Measurements from ENCODE around the gene NRK. TPM values are rescaled to one million over a fixed set of nuclear protein-coding genes. Genes with fewer than 3 reads are reported as not detected.

The NRK gene
- total and polyA plus RNA-seq, 3 experiments from 2014 or later = not detected

DNA sequence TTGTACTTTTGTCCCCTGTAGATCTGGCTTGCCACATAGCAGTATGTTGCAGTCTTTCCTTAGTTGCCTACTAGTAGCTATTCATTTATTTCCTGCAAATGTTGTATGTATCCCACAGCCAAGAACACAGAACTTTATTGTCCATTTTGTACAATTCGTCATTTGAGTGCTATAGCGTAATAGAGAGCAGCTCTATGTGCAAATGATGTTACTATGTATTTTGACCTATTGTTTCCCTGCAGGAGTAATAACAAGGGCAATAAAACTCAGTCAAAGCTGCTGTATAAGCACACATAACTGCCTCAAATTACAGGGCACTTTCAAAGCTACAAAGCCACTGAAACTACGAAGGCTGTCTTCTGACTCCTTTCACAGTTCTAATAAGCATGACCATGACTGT lies 48.1 kb downstream of the NRK start:
- Mint-ChIP-seq H3K4me3 (no peak overlapping the region), H3K36me3 (no peaks in the 10 kb centered on the region), H3K9me3 (peaks cover 0 to 3% (median 0%) of the 10 kb centered on the region in 5 donors), H3K4me1 (no peaks in the 10 kb centered on the region), H3K27me3 (peaks cover 0 to 2% of the 10 kb centered on the region in 2 donors), H3K27ac (no peak overlapping the region)
- DNase-seq = no peak
- no peak overlapping the region for H3K27ac ChIP-seq (ENCODE audit: low read depth, low read length)
- no peaks in the 10 kb centered on the region for H3K36me3 ChIP-seq (ENCODE audit: insufficient read depth, low read length)
- no peaks in the 10 kb centered on the region for H3K27me3 ChIP-seq (ENCODE audit: insufficient read depth, low read length, poor library complexity, severe bottlenecking)
- CTCF ChIA-PET = no interaction called here
- H3K4me1 ChIP-seq (ENCODE audit: insufficient read depth, low read length) = no peaks in the 10 kb centered on the region
- no peak overlapping the region for H3K4me3 ChIP-seq (ENCODE audit: low read length)
- POLR2A ChIA-PET = no interaction called here
- H3K9me3 ChIP-seq (ENCODE audit: low read length) = no peaks in the 10 kb centered on the region

- no peak overlapping the region for H3K27ac ChIP-seq (ENCODE audit: low read depth, low read length)
- no peaks in the 10 kb centered on the region for H3K4me1 Mint-ChIP-seq
- H3K4me3 ChIP-seq (ENCODE audit: low read length) = no peak overlapping the region
- H3K9me3 Mint-ChIP-seq = peaks cover 0 to 3% (median 0%) of the 10 kb centered on the region in 5 donors
- DNase-seq = no peak
- H3K27ac Mint-ChIP-seq = no peak overlapping the region
- H3K4me3 Mint-ChIP-seq = no peak overlapping the region
- CTCF ChIA-PET = no interaction called here
- H3K36me3 Mint-ChIP-seq = no peaks in the 10 kb centered on the region
- H3K36me3 ChIP-seq (ENCODE audit: insufficient read depth, low read length) = no peaks in the 10 kb centered on the region
- peaks cover 0 to 4% of the 10 kb centered on the region in 2 donors for H3K27me3 Mint-ChIP-seq
- H3K27me3 ChIP-seq (ENCODE audit: insufficient read depth, low read length, poor library complexity, severe bottlenecking) = no peaks in the 10 kb centered on the region
- no peaks in the 10 kb centered on the region for H3K9me3 ChIP-seq (ENCODE audit: low read length)
- H3K4me1 ChIP-seq (ENCODE audit: insufficient read depth, low read length) = no peaks in the 10 kb centered on the region
- POLR2A ChIA-PET = no interaction called here
These were observed 50.6 kb downstream of the NRK start for GRCh38 chrX:105872941-105873340.

DNA sequence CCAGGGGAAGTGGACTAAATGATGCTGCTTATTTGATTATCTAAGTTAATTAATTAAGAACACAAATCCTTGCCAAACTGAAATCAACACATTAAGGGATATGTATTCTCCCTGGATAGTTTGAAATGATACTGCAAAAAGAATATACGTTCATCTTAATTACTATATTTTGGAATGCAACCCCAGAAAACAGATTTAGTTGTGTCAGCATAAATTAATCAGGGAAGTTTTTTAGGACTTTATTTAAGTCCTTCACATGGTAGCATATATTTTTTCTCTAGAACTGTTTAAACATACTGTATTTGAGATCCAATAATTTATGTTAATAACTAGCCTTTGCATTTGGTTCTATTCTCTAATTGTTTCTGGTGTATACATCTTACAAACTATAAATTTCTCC lies 52.5 kb downstream of the NRK start:
- ChIA-PET CTCF (no interaction called here), POLR2A (no interaction called here)
- no peak overlapping the region for H3K4me3 ChIP-seq (ENCODE audit: low read length)
- Mint-ChIP-seq H3K27ac (no peak overlapping the region), H3K9me3 (peaks cover 0 to 3% (median 0%) of the 10 kb centered on the region in 5 donors), H3K36me3 (no peaks in the 10 kb centered on the region), H3K4me1 (no peaks in the 10 kb centered on the region), H3K4me3 (no peak overlapping the region), H3K27me3 (peaks cover 0 to 4% of the 10 kb centered on the region in 2 donors)
- H3K27me3 ChIP-seq (ENCODE audit: insufficient read depth, low read length, poor library complexity, severe bottlenecking) = no peaks in the 10 kb centered on the region
- H3K36me3 ChIP-seq (ENCODE audit: insufficient read depth, low read length) = no peaks in the 10 kb centered on the region
- H3K4me1 ChIP-seq (ENCODE audit: insufficient read depth, low read length) = no peaks in the 10 kb centered on the region
- DNase-seq = no peak
- no peak overlapping the region for H3K27ac ChIP-seq (ENCODE audit: low read depth, low read length)
- no peaks in the 10 kb centered on the region for H3K9me3 ChIP-seq (ENCODE audit: low read length)

GRCh38 chrX:105876658-105877057 lies 54.3 kb downstream of the NRK start:
- Mint-ChIP-seq H3K27ac (no peak overlapping the region), H3K4me1 (no peaks in the 10 kb centered on the region)
- POLR2A ChIA-PET = no interaction called here

DNA sequence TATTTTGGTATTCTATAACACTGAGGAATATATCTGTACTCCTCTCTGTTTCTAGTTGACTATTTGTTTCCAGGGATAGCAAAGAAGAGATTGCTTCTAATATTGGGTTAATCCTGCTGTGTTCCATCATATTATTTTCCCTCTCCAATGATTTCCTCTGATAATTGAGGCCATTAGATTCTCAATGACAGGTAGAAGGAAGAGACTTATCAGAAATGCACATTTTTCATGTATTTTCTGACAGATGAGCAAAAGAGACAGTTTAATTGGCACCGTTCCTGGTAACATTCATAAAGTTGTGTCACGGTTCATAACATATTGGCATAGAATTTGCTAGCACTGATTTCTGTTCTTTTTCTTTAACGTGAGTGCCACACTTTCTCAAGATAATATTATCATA lies 58.2 kb downstream of the NRK start:
- Histone ChIP-seq H3K36me3 (ENCODE audit: insufficient read depth, low read length) (no peaks in the 10 kb centered on the region), H3K4me3 (ENCODE audit: low read length) (no peak overlapping the region), H3K4me1 (ENCODE audit: insufficient read depth, low read length) (no peaks in the 10 kb centered on the region), H3K9me3 (ENCODE audit: low read length) (no peaks in the 10 kb centered on the region), H3K27ac (ENCODE audit: low read depth, low read length) (no peak overlapping the region), H3K27me3 (ENCODE audit: insufficient read depth, low read length, poor library complexity, severe bottlenecking) (no peaks in the 10 kb centered on the region)
- Mint-ChIP-seq H3K4me3 (no peak overlapping the region), H3K9me3 (no peaks in the 10 kb centered on the region), H3K27me3 (peaks cover 0 to 1% of the 10 kb centered on the region in 2 donors), H3K4me1 (no peaks in the 10 kb centered on the region), H3K36me3 (no peaks in the 10 kb centered on the region), H3K27ac (no peak overlapping the region)
- ChIA-PET POLR2A (no interaction called here), CTCF (no interaction called here)
- no peak for DNase-seq

More at GRCh38 chrX:105876658-105877057, 54.3 kb downstream of the NRK start:
- CTCF ChIA-PET = no interaction called here
- Histone ChIP-seq H3K27ac (ENCODE audit: low read depth, low read length) (no peak overlapping the region), H3K4me1 (ENCODE audit: insufficient read depth, low read length) (no peaks in the 10 kb centered on the region), H3K4me3 (ENCODE audit: low read length) (no peak overlapping the region), H3K9me3 (ENCODE audit: low read length) (no peaks in the 10 kb centered on the region), H3K36me3 (ENCODE audit: insufficient read depth, low read length) (no peaks in the 10 kb centered on the region), H3K27me3 (ENCODE audit: insufficient read depth, low read length, poor library complexity, severe bottlenecking) (no peaks in the 10 kb centered on the region)
- Mint-ChIP-seq H3K36me3 (no peaks in the 10 kb centered on the region), H3K4me3 (no peak overlapping the region), H3K27me3 (peaks cover 0 to 4% of the 10 kb centered on the region in 2 donors), H3K9me3 (peaks cover 0 to 3% (median 0%) of the 10 kb centered on the region in 5 donors)
- DNase-seq = no peak

DNA sequence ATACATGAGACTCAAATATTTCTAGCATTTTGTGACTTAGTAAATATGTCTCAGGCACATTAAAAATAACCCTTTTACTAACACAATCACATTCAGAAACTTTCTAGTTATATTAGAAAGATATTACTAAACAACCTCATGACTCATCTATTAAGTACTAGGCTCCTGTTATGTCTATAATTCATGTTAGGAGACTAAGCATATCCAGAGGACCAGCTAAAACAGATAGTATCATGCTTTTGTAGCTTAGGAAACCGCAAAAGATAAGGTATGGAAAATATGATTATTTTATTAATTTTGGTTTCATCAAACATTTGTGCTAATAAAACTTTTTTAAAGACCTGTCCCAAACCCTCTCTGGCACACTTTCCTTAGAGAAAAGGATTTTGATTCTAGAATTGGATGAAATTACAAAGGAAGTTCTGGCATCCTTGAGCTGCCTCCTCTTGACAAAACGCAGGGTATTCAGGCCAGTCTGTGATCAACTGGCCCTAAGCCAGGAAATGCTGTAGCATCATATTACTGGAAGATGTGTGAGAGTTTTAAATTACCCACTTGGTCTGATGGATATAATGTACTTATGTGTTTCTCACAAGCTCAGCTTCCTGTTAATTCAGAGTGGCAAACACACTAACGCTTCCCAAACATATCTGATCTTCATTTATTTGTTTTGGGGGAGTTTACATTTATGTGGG lies 60.4 kb downstream of the NRK start:
- ChIA-PET POLR2A (no interaction called here), CTCF (no interaction called here)
- Histone ChIP-seq H3K4me3 (ENCODE audit: low read length) (no peak overlapping the region), H3K36me3 (ENCODE audit: insufficient read depth, low read length) (no peaks in the 10 kb centered on the region), H3K4me1 (ENCODE audit: insufficient read depth, low read length) (no peaks in the 10 kb centered on the region), H3K27ac (ENCODE audit: low read depth, low read length) (no peak overlapping the region), H3K27me3 (ENCODE audit: insufficient read depth, low read length, poor library complexity, severe bottlenecking) (no peaks in the 10 kb centered on the region), H3K9me3 (ENCODE audit: low read length) (no peaks in the 10 kb centered on the region)
- Mint-ChIP-seq H3K4me1 (no peaks in the 10 kb centered on the region), H3K36me3 (no peaks in the 10 kb centered on the region), H3K27ac (no peak overlapping the region), H3K4me3 (no peak overlapping the region), H3K27me3 (no peaks in the 10 kb centered on the region), H3K9me3 (no peaks in the 10 kb centered on the region)
- no peak for DNase-seq

GRCh38 chrX:105894721-105895120 lies 72.4 kb downstream of the NRK start:
- Histone ChIP-seq H3K27me3 (ENCODE audit: insufficient read depth, low read length, poor library complexity, severe bottlenecking) (no peaks in the 10 kb centered on the region), H3K9me3 (ENCODE audit: low read length) (no peaks in the 10 kb centered on the region), H3K27ac (ENCODE audit: low read depth, low read length) (no peak overlapping the region), H3K4me3 (ENCODE audit: low read length) (no peak overlapping the region), H3K4me1 (ENCODE audit: insufficient read depth, low read length) (no peaks in the 10 kb centered on the region), H3K36me3 (ENCODE audit: insufficient read depth, low read length) (no peaks in the 10 kb centered on the region)
- ChIA-PET POLR2A (no interaction called here), CTCF (no interaction called here)
- no peaks in the 10 kb centered on the region for H3K4me1 Mint-ChIP-seq
- H3K27me3 Mint-ChIP-seq = no peaks in the 10 kb centered on the region
- no peaks in the 10 kb centered on the region for H3K36me3 Mint-ChIP-seq
- no peak for DNase-seq
- H3K4me3 Mint-ChIP-seq = no peak overlapping the region
- no peak overlapping the region for H3K27ac Mint-ChIP-seq
- H3K9me3 Mint-ChIP-seq = peaks cover 0 to 2% (median 0%) of the 10 kb centered on the region in 5 donors

DNA sequence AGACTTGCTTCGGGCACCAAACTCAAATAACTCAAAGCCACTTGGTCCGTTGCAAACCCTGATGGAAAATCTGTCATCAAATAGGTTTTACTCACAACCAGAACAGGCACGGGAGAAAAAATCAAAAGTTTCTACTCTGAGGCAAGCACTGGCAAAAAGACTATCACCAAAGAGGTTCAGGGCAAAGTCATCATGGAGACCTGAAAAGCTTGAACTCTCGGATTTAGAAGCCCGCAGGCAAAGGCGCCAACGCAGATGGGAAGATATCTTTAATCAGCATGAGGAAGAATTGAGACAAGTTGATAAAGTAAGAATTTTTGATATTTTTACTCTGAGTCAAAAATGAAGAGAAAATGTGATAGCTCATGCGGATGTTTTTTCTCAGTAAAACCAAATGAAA lies 87.2 kb downstream of the NRK start:
- no peaks in the 10 kb centered on the region for H3K4me1 ChIP-seq (ENCODE audit: insufficient read depth, low read length)
- Mint-ChIP-seq H3K27me3 (peaks cover 0 to 7% of the 10 kb centered on the region in 2 donors), H3K9me3 (peaks cover 0 to 3% (median 2%) of the 10 kb centered on the region in 5 donors), H3K36me3 (no peaks in the 10 kb centered on the region), H3K4me3 (no peak overlapping the region), H3K4me1 (no peaks in the 10 kb centered on the region), H3K27ac (no peak overlapping the region)
- H3K27me3 ChIP-seq (ENCODE audit: insufficient read depth, low read length, poor library complexity, severe bottlenecking) = no peaks in the 10 kb centered on the region
- no peaks in the 10 kb centered on the region for H3K9me3 ChIP-seq (ENCODE audit: low read length)
- no peaks in the 10 kb centered on the region for H3K36me3 ChIP-seq (ENCODE audit: insufficient read depth, low read length)
- H3K4me3 ChIP-seq (ENCODE audit: low read length) = no peak overlapping the region
- ChIA-PET POLR2A (no interaction called here), CTCF (no interaction called here)
- DNase-seq = no peak
- no peak overlapping the region for H3K27ac ChIP-seq (ENCODE audit: low read depth, low read length)
